Stimulated activated CD8-positive, alpha-beta memory T cell treated with anti-CD3 and anti-CD28 coated beads, Interleukin-15, amount 100 ng/mL, for 4 hours (primary cell): ENCODE measurements around the gene CADM4.
"Not testable (repeated sequence)": the region's sequence is repeated elsewhere in the genome, so short reads cannot be mapped to it uniquely, and the experiment has no call there.

Experiments
- DNase-seq, 2 donors: peaks; one replicate each; pipeline ENCODE4 v3.0.0-alpha.2; 2020; ENCODE audit warnings: low read depth in 2 of 2

CADM4 gene

DNA sequence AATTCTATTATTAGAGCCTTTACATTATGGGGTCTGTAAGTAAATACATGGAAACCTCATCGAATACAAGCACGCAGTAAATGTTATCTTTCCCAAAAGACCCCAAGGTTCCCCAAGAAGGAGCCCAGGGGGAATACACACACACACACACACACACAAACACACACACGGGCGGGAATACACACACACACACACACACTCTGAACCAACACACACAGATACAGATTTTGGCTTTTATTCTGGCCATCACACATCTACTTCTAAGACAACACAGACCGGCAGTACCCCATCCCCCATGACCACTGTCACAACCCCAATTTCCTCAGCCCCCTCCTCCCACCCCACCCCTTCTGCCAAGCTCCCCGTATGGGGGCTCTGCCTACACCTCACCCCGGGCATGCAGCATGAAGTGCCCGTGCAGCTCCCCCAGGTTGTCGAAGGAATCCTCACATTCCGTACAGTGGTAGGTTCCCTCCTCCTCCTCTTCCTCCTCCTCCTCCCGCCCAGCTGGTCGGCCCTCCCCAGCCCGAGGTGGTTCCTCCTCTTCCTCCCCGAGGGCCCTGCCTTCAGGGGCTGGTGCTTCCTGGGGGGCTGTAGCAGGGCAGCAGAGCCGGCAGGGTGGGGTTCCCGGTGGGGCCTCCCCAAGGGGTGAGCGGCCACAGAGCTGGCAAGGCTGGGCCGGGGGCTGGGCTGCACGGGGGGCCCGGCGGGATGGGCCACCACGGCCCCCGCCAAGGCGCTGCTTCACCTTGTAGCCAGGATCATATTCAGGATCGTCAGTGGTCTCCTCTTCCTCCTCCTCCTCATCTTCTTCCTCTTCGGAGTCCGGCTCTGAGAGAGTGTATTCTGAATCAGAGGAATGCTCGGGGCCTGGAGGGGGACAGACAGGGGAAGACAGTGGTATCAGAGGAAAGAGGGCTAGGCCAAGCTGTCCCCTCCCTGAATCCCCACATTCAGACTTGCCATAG lies 32.1 kb downstream of the CADM4 start:
- DNase-seq: no peak

DNA sequence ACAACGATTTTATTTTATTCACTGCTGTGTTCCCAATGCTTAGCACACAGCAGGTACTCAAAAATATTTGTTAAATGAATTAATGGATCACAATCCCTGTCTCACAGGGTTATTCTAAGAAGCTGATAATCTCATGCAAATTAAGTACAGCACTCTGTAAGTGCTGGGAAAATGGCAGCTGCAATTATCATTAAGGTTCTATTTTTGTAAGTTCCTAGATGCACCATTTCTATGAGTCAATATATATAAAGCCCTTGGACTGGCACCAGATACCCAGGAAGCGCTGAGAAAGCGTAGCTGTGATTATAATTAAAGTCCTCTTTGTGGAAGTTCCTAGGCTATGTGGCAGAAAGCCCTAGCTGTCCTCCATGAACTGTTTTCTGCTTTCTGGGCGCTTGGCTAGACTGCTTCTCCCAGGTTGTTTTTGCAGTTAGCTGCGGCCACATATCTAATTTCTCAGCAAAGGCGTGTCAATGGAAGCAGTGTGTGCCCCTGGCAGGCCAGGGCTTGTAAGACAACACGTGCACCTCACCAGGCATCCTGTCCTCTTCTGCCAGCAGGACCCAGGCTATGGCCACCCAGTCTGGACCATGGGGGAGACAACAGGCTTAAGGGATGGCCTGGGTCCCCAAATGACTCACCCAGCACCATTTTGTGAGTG lies 33.0 kb downstream of the CADM4 start:
- DNase-seq: no peak

DNA sequence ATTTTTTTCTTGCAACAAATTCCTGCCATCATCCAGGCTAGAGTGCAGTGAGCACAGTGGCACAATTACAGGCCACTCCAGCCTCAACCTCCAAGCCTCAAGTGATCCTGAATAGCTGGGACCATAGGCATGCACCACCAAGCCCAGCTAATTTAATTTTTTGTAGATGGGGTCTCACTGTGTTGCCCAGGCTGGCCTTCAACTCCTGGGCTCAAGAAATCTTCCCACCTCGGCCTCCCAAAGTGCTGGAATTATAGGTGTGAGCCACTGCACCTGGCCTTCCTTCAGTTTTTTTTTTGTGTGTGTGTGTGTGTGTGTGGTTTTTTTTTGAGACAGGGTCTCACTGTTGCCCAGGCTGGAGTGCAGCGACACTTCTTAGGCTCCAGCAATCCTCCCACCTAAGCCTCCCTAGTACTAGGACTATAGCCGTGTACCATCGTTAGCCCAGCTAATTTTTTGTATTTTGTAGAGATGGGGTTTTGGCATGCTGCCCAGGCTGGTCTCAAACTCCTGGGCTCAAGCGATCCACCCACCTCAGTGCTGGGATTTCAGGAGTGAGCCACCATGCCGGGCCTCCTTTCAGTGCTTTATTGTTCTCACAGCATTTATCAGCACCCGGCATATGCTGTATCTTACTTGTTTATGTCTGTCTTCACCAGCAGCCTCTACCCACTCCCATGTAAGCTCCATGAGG lies 33.6 kb downstream of the CADM4 start:
- no peak for DNase-seq

DNA sequence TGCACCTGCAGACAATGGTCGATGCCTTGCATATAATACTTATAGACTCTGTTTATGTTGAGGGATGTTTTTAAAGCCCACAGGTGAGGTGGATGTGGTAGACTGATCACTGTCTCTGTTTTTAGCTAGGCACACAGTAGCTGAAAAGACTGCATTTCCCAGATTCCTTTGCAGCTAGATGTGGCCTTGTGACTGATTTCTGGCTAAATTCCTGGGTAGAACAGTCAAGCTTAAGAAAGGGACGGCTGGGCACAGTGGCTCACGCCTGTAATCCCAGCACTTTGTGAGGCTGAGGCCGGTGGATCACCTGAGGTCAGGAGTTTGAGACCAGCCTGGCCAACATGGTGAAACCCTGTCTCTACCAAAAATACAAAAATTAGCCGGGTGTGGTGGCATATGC lies 39.3 kb downstream of the CADM4 start:
- DNase-seq: not testable (repeated sequence)

DNA sequence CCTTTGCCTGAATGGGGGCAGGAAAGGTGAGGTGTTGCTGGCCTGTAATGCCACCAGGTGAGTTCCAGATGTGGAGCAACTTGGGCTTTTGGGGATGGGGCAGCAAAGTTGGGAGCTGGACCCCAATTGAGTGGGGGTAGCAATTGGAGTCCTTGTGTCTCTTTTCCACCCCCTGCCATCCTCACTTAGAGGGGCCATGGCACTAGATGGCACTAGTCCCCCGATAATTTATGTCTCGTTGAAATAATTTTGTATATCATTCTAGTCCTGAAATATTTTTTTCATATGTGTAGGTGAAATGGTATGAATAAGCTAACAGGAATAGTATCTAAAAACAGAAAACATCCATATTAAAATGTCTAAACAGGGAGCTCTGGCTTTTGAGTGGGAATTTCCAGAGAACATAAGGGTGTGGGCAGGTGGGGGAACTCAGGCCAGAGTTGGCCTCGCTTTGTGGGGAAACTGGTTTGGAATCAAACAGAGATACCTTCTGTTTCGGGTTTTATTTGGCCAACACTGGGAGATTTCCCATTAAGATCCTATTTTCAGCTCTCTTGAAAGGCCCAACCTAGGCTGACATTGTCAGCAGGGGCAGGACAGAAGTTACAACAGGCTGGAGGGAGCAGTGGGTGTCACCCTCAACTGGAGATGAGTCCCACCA lies 39.9 kb downstream of the CADM4 start:
- no peak for DNase-seq

DNA sequence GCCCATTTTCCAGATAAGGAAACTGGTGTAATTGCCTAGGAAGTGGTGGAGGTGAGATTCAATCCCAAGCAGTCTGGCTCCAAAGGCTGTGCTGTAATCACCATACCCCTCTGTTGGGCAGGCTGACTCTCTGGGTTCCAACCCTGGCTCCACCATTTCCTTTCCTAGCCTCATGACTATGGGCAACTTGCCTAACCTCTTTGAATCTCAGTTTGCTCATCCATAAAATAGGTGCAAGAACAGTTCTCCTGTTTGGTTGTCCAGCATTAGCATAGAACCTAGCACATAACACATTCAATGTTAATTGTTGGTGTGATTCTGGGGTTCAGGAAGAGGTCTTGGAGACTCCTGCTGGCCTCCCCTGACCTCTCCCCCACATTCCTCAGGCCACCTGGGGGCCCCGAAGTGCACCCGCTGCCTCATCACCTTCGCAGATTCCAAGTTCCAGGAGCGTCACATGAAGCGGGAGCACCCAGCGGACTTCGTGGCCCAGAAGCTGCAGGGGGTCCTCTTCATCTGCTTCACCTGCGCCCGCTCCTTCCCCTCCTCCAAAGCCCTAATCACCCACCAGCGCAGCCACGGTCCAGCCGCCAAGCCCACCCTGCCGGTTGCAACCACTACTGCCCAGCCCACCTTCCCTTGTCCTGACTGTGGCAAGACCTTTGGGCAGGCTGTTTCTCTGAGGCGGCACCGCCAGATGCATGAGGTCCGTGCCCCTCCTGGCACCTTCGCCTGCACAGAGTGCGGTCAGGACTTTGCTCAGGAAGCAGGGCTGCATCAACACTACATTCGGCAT lies 41.0 kb downstream of the CADM4 start:
- DNase-seq: no peak

DNA sequence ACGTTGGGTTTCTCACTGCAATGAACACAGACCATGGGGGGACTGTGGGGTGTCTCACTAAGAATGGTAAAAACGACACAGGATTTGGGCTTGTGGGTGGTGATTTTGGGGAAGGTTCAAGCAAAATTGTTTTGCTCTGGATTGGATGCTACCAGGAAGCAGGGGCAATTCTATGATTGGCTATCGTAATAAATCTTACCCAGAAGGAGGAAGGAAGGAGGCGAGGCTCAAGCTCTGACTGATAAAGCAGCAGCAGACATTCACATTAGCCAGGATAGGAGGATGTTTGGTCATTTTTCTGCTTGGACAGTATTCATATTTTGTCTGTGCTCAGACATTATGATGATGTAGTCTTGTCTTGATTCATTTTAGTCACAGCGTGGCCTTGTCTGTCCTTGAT lies 41.8 kb downstream of the CADM4 start:
- no peak for DNase-seq

DNA sequence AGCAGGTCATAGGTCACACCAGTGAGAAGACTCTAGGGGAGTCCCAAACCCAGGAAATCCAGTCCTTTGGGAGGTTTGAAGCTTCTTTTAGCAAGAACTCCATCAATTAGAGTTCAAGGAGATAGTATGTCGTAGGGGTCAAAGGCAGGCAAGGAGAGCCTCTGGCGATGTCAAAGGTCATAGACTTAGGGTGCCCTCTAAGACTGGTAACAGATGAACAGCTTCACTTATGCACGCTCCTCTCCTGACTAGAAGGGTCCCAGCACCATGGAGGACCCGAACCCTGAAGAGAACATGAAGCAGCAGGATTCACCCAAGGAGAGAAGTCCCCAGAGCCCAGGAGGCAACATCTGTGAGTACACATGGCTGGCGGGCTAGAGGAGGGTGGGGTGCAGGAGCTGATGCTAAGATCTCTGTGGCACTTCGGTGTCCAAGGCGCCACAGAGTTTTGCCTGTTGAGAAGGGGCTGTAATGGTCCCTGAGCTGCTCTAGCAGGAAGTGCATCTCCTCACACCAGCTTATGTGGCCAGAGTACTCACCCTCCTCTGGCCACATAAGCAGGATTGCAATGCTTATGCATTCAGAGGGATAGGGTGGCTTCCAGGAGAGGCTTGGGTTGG lies 42.7 kb downstream of the CADM4 start:
- no peak for DNase-seq

DNA sequence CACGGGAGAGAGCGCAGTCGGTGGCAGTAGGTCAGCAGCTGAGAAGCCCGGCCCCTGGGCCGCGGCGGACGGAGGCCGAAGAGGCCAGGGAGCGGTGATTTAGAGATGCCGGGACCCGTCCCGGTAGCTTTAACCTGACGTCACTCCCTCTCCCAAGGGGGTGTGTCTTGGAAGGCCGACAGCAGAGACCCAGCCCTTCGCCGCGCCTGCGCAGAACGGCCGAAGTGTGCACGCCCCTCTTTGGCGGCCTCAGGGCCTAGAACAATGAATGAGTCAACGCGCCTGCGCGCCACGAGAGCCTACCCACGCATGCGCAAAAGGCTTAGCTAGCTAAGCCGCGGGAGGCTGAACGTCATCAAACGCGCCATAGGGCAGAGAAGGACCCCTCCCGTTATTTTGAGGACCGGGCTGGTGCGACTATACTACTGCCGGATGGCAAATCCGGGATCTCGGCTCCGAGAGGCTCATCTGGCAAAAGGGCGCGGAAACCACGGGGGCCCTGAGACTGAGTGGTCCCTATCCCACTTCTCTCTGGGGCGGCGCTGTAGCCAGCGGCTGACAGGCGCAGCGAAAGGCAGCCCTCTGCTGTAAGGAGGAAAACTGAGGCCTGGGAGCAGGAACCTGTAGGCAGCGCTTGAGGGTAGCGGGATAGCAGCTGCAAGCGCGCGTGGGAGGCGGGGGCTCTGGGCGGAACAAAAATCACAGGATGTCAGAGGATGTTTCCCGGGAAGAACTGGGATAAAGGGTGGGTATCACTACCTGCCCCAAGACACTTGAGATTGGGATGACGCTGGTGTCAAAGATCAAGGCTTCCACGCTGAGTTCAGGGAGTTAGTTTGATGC lies 43.4 kb downstream of the CADM4 start, which contains the start of the genes IRGQ and ZNF576:
IRGQ (minus strand) TSS at position 136 of the 843 bp plus-strand sequence. CDS start 796 bp downstream, outside the sequence.
ZNF576 (plus strand) TSS at position 597 of the 843 bp plus-strand sequence. CDS start 514 bp downstream, outside the sequence.
- DNase-seq: peak; percentile 100

DNA sequence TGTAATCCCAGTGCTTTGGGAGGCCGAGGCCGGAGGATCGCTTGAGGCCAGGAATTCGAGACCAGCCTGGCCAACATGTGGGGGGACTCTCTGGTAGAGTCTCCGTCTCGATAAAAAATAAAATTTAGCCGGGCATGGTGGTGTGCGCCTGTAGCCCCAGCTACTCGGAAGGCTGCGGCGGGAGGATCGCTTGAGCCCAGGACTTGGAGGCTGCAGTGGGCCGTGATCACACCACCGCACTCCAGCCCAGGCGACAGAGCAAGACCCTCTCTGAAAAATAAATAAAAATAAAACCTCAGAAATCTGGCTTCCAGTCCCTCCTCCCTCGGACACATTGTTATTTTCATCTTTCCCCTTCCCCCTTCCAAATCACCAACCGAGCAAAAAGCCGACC lies 44.0 kb downstream of the CADM4 start:
- DNase-seq: no peak

DNA sequence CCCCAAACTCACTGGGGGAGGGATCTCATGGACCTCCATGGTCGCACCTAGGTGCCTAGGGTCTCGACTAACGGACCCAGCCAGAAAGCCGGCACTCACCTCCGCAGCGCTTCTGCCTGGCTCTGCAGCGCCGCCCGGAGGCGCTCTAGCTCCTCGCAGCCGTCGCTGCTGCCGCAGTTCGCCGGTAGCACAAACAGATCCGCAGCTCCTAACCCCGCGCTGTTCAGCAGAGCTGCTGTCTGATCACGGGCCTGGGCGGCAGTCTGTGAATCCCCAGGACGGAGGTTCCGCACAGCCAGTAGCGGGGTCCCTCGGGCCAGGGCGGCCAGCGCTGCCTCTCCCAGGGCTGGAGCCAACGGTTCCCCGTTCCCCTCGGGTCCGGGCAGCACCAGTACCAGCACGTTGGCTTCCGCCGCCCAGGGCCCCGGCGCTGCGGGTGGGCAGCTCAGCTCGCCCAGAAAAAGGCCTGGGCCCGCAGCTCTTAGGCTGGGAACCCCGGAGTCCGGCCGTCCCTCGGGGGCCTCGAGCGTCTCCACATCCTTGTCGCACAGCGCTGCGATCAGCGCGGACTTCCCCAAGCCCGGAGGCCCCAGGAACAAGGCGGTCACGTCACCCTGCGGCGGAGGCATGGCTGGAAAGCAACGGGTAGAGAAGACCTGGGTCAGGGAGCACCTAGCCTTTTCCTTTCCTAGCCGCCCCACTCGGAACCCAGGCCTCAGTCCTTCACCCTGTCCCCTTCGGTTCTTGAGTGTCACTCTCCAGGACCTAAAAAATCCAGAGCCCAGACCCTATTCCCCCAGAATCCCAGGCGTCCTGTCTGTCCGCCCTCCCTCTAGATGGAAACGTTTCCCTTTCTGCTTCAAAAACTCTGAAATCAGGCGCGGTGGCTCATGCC lies 44.7 kb downstream of the CADM4 start:
- peak; percentile 39 to 44 for DNase-seq

DNA sequence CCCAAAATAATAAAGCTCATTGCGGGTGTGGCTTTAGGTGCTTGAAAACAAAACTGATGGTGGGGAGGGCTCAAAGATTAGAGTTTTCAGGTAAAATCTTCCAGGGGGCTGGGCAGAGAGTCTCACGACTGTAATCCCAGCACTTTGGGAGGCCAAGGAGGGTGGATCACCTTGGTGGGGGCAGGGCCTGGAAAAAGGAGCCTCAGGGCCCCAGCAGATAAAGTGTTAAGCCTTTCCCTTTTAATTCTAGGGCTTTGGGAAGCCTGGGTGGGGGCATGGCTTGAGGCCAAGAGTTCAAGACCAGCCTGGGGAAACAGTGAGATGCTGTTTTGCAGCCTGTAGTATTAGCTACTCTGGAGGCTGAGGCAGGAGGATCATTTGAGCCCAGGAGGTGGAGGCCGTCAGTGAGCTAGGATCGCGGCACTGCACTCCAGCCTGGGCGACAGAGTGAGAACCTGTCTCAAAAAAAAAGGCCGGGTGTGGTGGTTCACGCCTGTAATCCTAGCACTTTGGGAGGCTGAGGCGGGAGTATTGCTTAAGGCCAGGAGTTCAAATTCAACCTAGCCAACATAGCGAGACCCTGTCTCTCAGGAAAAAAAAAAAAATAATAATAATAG lies 45.5 kb downstream of the CADM4 start:
- DNase-seq: no peak

DNA sequence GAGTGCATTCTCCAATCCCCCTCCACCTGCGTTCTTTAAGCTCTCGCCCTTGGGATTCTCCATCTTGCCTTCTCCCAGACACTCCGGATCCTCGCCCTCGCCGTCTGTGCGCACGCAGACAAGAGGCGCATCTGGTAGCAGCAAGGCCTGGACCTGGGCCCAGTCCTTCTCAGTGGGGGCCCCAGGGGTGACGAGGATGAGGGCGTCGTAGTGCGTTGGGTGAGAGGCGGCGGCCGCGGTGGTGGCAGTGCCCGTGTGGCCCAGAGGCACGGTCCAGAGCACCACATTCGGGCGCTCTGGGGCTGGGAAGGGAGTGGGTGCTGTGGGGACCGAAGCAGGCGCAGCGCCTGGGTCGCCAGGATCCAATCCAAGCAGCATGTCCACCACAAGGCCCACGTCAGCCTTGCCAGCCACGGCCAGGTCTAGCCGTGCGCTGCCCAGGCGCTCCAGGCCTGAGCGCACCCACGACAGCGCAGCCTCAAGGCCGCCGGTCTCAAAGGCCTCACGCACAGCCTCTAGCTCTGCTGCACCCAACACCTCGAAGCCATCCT lies 46.8 kb downstream of the CADM4 start:
- no peak for DNase-seq

DNA sequence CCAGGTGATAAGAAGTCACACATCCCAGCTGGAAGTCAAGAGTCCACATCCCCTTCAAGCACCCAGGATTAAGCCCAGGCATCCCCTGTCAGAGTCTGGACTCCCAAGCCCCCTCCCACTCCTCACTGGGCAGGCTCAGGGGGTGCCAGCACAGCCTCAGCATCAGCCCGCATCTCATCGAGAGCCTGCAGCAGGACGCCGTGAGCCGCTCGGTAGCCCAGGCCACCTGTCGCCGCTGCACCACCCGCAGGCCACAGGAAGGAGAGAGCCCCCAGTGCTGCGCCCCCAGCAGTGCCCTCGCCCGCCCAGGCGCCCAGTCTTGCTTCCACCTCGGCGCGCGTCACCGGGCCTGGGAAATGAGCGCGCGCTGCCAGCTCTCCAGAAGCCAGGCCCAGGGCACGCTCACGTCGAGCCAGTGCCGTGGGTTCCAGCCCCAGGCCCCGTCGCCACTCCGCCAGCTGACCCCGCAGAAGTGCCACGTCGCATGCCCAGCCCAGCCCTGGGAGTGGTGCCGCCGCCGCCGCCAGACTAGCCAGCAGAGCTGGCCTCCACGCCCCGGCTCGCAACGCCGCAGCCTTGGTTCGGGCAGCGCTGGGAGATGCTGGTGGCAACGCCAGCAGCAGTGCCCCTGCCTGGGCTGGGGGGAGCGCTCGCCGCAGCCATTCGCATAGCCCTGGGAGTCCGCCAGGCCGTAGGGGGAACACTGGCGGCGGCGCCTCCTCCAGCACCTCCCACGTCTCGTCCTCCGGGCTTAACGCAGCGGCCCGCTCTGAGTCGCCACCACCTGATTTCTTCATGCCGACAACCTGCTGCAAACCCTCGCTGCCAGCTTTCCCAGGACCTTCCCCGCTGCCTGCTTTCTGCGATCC lies 47.5 kb downstream of the CADM4 start:
- DNase-seq: no peak

DNA sequence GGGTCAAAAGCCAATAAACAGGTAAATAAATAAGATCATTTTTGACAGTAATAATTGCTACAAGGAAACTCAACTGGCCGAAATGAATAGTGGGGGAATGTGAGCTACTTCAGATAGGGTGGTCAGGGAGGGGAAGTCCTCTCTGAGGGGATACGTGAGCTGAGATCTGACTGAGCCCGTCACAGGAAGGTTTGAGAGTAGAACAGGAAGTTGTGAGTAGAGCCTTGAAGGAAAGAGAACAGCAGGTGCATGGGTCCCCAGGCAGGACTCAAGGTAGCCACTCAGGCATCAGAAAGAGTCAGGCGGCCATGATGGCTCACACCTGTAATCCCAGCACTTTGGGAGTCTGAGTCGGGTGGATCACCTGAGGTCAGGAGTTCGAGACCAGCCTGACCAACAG lies 50.0 kb downstream of the CADM4 start:
- no peak for DNase-seq

DNA sequence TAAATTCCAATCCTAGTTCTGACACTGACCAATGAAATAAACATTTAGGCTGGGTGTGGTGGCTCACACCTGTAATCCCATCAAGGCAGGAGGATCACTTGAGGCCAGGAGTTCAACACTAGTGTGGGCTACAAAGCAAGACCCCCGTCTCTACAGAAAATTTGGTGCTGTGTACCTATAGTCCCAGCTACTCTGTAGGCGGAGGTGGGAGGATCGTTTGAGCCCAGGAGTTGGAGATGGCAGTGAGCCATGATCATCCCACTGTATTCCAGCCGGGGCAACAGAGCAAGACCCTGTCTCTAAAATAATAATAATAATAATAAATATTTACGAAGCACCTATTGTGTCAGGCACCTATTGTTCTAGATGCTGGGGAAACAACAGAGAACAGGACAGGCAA lies 50.4 kb downstream of the CADM4 start:
- no peak for DNase-seq

DNA sequence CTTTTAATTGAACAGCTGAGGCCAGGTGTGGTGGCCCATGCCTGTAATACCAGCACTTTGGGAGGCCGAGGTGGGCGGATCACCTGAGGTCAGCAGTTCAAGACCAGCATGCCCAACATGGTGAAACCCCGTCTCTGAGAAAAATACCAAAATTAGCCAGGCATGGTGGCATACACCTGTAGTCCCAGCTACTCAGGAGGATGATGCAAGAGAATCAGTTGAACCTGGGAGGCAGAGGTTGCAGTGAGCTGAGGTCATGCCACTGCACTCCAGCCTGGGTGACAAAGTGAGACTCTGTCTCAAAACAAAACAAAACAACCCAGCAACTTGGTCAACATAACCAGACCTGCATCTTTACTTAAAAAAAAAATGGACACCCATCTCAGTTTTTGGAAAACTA lies 52.6 kb downstream of the CADM4 start:
- DNase-seq: not testable (repeated sequence)
